Transverse colon (tissue), 4 donors: ENCODE results near the gene USP7.

Experiments
- CTCF ChIP-seq, 5 experiments: fragments of 200-600 bp in 3 of 5; fragments of 450-650 bp in 2 of 5; sonication (generic) in 3 of 5; IDR thresholded peaks; 1 replicate in 2 of 5; 2 replicates in 3 of 5; pipeline ENCODE4 v1.5.1; 2016 to 2017; ENCODE audit warnings: antibody characterized with exemption in 5 of 5, inconsistent platforms in 3 of 5, mild to moderate bottlenecking in 2 of 5, moderate library complexity in 1 of 5
- POLR2A ChIP-seq: fragments of 450-650 bp; IDR thresholded peaks from one replicate; pipeline ENCODE4 v1.6.1; 2016; ENCODE audit warnings: antibody characterized with exemption, mild to moderate bottlenecking, moderate library complexity
- POLR2AphosphoS5 ChIP-seq, 3 donors: sonication (generic); formaldehyde crosslinking; IDR thresholded peaks; one replicate each; pipeline ENCODE4 v1.6.1; 2016; ENCODE audit warnings: antibody characterized with exemption in 3 of 3

GRCh38 chr16:8934601-8935000 is 29.1 kb downstream of the USP7 start:
- TF ChIP-seq CTCF (IDR thresholded peaks at IDR 0.05), result no peak
- no peak for TF ChIP-seq POLR2A
- TF ChIP-seq POLR2AphosphoS5 (IDR thresholded peaks at IDR 0.05), result no peak
